ENCODE results near the gene FOXC1.

FOXC1 gene

GRCh38 chr6:1591243-1591642 lies 18.5 kb upstream of the FOXC1 start:
- Mint-ChIP-seq H3K4me1 (ENCODE audit: low read depth) (peaks cover 4% of the 10 kb centered on the region), H3K27me3 (peaks cover 50% of the 10 kb centered on the region), H3K27ac (no peak overlapping the region), H3K36me3 (ENCODE audit: low read depth) (no peaks in the 10 kb centered on the region), H3K9me3 (no peaks in the 10 kb centered on the region), H3K4me3 (no peak overlapping the region)
- DNase-seq: no peak

GRCh38 chr6:1591926-1592325 lies 17.8 kb upstream of the FOXC1 start:
- DNase-seq: no peak
- no peaks in the 10 kb centered on the region for H3K36me3 Mint-ChIP-seq (ENCODE audit: low read depth)
- H3K9me3 Mint-ChIP-seq: no peaks in the 10 kb centered on the region
- peaks cover 57% of the 10 kb centered on the region for H3K27me3 Mint-ChIP-seq
- H3K4me3 Mint-ChIP-seq: no peak overlapping the region
- no peak overlapping the region for H3K27ac Mint-ChIP-seq
- peaks cover 5% of the 10 kb centered on the region for H3K4me1 Mint-ChIP-seq (ENCODE audit: low read depth)

GRCh38 chr6:1592852-1593251 lies 16.9 kb upstream of the FOXC1 start:
- H3K27ac Mint-ChIP-seq: no peak overlapping the region
- no peak for DNase-seq
- H3K9me3 Mint-ChIP-seq: no peaks in the 10 kb centered on the region

GRCh38 chr6:1593286-1593957 lies 16.3 kb upstream of the FOXC1 start:
- Mint-ChIP-seq H3K4me3 (no peak overlapping the region), H3K9me3 (no peaks in the 10 kb centered on the region), H3K27ac (no peak overlapping the region), H3K36me3 (ENCODE audit: low read depth) (no peaks in the 10 kb centered on the region), H3K4me1 (ENCODE audit: low read depth) (peaks cover 5% of the 10 kb centered on the region), H3K27me3 (peaks cover 69% of the 10 kb centered on the region)
- DNase-seq: no peak

More at GRCh38 chr6:1592852-1593251, 16.9 kb upstream of the FOXC1 start:
- Mint-ChIP-seq H3K36me3 (ENCODE audit: low read depth) (no peaks in the 10 kb centered on the region), H3K4me1 (ENCODE audit: low read depth) (peaks cover 5% of the 10 kb centered on the region), H3K27me3 (peaks cover 64% of the 10 kb centered on the region), H3K4me3 (no peak overlapping the region)

GRCh38 chr6:1593958-1594314 lies 15.8 kb upstream of the FOXC1 start:
- Mint-ChIP-seq H3K27ac (no peak overlapping the region), H3K9me3 (no peaks in the 10 kb centered on the region), H3K4me3 (no peak overlapping the region), H3K36me3 (ENCODE audit: low read depth) (no peaks in the 10 kb centered on the region), H3K4me1 (ENCODE audit: low read depth) (peaks cover 5% of the 10 kb centered on the region), H3K27me3 (peaks cover 68% of the 10 kb centered on the region)
- DNase-seq: no peak

GRCh38 chr6:1594445-1595200 lies 15.1 kb upstream of the FOXC1 start:
- H3K27ac Mint-ChIP-seq: no peak overlapping the region
- H3K4me3 Mint-ChIP-seq: no peak overlapping the region
- H3K4me1 Mint-ChIP-seq (ENCODE audit: low read depth): peaks cover 5% of the 10 kb centered on the region

GRCh38 chr6:1595271-1596087 lies 14.2 kb upstream of the FOXC1 start:
- Mint-ChIP-seq H3K9me3 (no peaks in the 10 kb centered on the region), H3K4me3 (no peak overlapping the region), H3K36me3 (ENCODE audit: low read depth) (no peaks in the 10 kb centered on the region), H3K4me1 (ENCODE audit: low read depth) (peaks cover 5% of the 10 kb centered on the region), H3K27ac (no peak overlapping the region), H3K27me3 (peaks cover 71% of the 10 kb centered on the region)
- DNase-seq: no peak

More at GRCh38 chr6:1594445-1595200, 15.1 kb upstream of the FOXC1 start:
- no peak for DNase-seq
- H3K36me3 Mint-ChIP-seq (ENCODE audit: low read depth): no peaks in the 10 kb centered on the region
- peaks cover 67% of the 10 kb centered on the region for H3K27me3 Mint-ChIP-seq
- H3K9me3 Mint-ChIP-seq: no peaks in the 10 kb centered on the region

GRCh38 chr6:1596088-1596852 lies 13.4 kb upstream of the FOXC1 start:
- DNase-seq: peak; percentile 80
- H3K27ac Mint-ChIP-seq: no peak overlapping the region
- H3K36me3 Mint-ChIP-seq (ENCODE audit: low read depth): no peaks in the 10 kb centered on the region
- H3K4me3 Mint-ChIP-seq: no peak overlapping the region
- peaks cover 76% of the 10 kb centered on the region for H3K27me3 Mint-ChIP-seq
- H3K4me1 Mint-ChIP-seq (ENCODE audit: low read depth): peaks cover 5% of the 10 kb centered on the region
- no peaks in the 10 kb centered on the region for H3K9me3 Mint-ChIP-seq

GRCh38 chr6:1597121-1597744 lies 12.5 kb upstream of the FOXC1 start:
- H3K4me3 Mint-ChIP-seq: no peak overlapping the region
- peaks cover 5% of the 10 kb centered on the region for H3K4me1 Mint-ChIP-seq (ENCODE audit: low read depth)
- no peak for DNase-seq
- no peaks in the 10 kb centered on the region for H3K36me3 Mint-ChIP-seq (ENCODE audit: low read depth)
- H3K9me3 Mint-ChIP-seq: no peaks in the 10 kb centered on the region
- peaks cover 83% of the 10 kb centered on the region for H3K27me3 Mint-ChIP-seq
- H3K27ac Mint-ChIP-seq: no peak overlapping the region

- H3K27me3 Mint-ChIP-seq: peaks cover 86% of the 10 kb centered on the region
- H3K4me3 Mint-ChIP-seq: no peak overlapping the region
- H3K27ac Mint-ChIP-seq: no peak overlapping the region
- H3K4me1 Mint-ChIP-seq (ENCODE audit: low read depth): peaks cover 5% of the 10 kb centered on the region
- H3K9me3 Mint-ChIP-seq: no peaks in the 10 kb centered on the region
- no peak for DNase-seq
- no peaks in the 10 kb centered on the region for H3K36me3 Mint-ChIP-seq (ENCODE audit: low read depth)
These were observed 11.8 kb upstream of the FOXC1 start for GRCh38 chr6:1597924-1598323.

GRCh38 chr6:1598433-1598832 lies 11.3 kb upstream of the FOXC1 start:
- Mint-ChIP-seq H3K27me3 (peaks cover 89% of the 10 kb centered on the region), H3K4me1 (ENCODE audit: low read depth) (peaks cover 5% of the 10 kb centered on the region), H3K36me3 (ENCODE audit: low read depth) (no peaks in the 10 kb centered on the region), H3K4me3 (no peak overlapping the region), H3K9me3 (no peaks in the 10 kb centered on the region), H3K27ac (no peak overlapping the region)
- no peak for DNase-seq

- no peak overlapping the region for H3K4me3 Mint-ChIP-seq
- peaks cover 5% of the 10 kb centered on the region for H3K4me1 Mint-ChIP-seq (ENCODE audit: low read depth)
- no peaks in the 10 kb centered on the region for H3K36me3 Mint-ChIP-seq (ENCODE audit: low read depth)
- peaks cover 89% of the 10 kb centered on the region for H3K27me3 Mint-ChIP-seq
- no peak overlapping the region for H3K27ac Mint-ChIP-seq
- no peak for DNase-seq
- no peaks in the 10 kb centered on the region for H3K9me3 Mint-ChIP-seq
These were observed 10.8 kb upstream of the FOXC1 start for GRCh38 chr6:1598886-1599285.

GRCh38 chr6:1599469-1599868 lies 10.2 kb upstream of the FOXC1 start:
- H3K9me3 Mint-ChIP-seq: no peaks in the 10 kb centered on the region
- no peak overlapping the region for H3K27ac Mint-ChIP-seq
- H3K4me1 Mint-ChIP-seq (ENCODE audit: low read depth): peaks cover 5% of the 10 kb centered on the region
- H3K27me3 Mint-ChIP-seq: peaks cover 88% of the 10 kb centered on the region
- no peak for DNase-seq
- H3K4me3 Mint-ChIP-seq: no peak overlapping the region
- no peaks in the 10 kb centered on the region for H3K36me3 Mint-ChIP-seq (ENCODE audit: low read depth)

All from activated T-cell treated with anti-CD3 and anti-CD28 coated beads, Interleukin-2, amount 50 U/mL, for 24 hours (primary cell).